H9 (cell line): ENCODE data around the gene SYDE2. TPM values are rescaled to one million over a fixed set of nuclear protein-coding genes. Genes with fewer than 3 reads are reported as not detected.

Experiments used
- DNase-seq: peaks from one replicate; pipeline ENCODE4 v3.0.0-alpha.2; 2017
- H2AFZ ChIP-seq: one replicate; pipeline ENCODE4 v1.6.1; 2013; ENCODE audit warnings: mild to moderate bottlenecking, low read length, control low read depth, moderate library complexity
- H2AK5ac ChIP-seq: 2 replicates; pipeline ENCODE4 v1.6.1; 2013; ENCODE audit warnings: low read length, control low read depth, mixed read lengths; ENCODE audit not compliant: insufficient read length
- H2BK120ac ChIP-seq: one replicate; pipeline ENCODE4 v1.6.1; 2013; ENCODE audit warnings: low read depth, mild to moderate bottlenecking, low read length, control low read depth, inconsistent platforms; ENCODE audit not compliant: poor library complexity, severe bottlenecking
- H2BK12ac ChIP-seq: 2 replicates; pipeline ENCODE4 v1.6.1; 2013; ENCODE audit warnings: low read length, control low read depth, mixed read lengths, low read depth; ENCODE audit not compliant: insufficient read length
- H2BK15ac ChIP-seq: 2 replicates; pipeline ENCODE4 v1.6.1; 2013; ENCODE audit warnings: low read depth, low read length, control low read depth
- H2BK20ac ChIP-seq: one replicate; pipeline ENCODE4 v1.6.1; 2013; ENCODE audit warnings: low read depth, mild to moderate bottlenecking, low read length, control low read depth, inconsistent platforms; ENCODE audit not compliant: poor library complexity, severe bottlenecking
- H2BK5ac ChIP-seq: 2 replicates; pipeline ENCODE4 v1.6.1; 2013; ENCODE audit warnings: low read length, control low read depth, mixed read lengths; ENCODE audit not compliant: insufficient read length
- H3K14ac ChIP-seq: 2 replicates; pipeline ENCODE4 v1.6.1; 2013; ENCODE audit warnings: low read length, control low read depth; ENCODE audit not compliant: insufficient read depth
- H3K18ac ChIP-seq: 2 replicates; pipeline ENCODE4 v1.6.1; 2013; ENCODE audit warnings: low read depth, mild to moderate bottlenecking, mixed read lengths, low read length, control low read depth; ENCODE audit not compliant: insufficient read length
- H3K23ac ChIP-seq: 2 replicates; pipeline ENCODE4 v1.6.1; 2013; ENCODE audit warnings: low read length, control low read depth, mixed read lengths, low read depth; ENCODE audit not compliant: insufficient read length
- H3K23me2 ChIP-seq: 2 replicates; pipeline ENCODE4 v1.6.1; 2013; ENCODE audit warnings: low read depth, mild to moderate bottlenecking, mixed read lengths, low read length, control low read depth; ENCODE audit not compliant: insufficient read length, poor library complexity, severe bottlenecking
- H3K27ac ChIP-seq: 2 replicates; pipeline ENCODE4 v1.5.1; 2013; ENCODE audit warnings: low read length, control low read depth, mixed read lengths, low read depth; ENCODE audit not compliant: insufficient read length
- H3K27me3 ChIP-seq: 2 replicates; pipeline ENCODE4 v1.6.1; 2013; ENCODE audit warnings: low read length, control low read depth, inconsistent platforms; ENCODE audit not compliant: insufficient read depth
- H3K4ac ChIP-seq: 2 replicates; pipeline ENCODE4 v1.6.1; 2013; ENCODE audit warnings: low read depth, mild to moderate bottlenecking, control low read depth, inconsistent platforms, low read length, moderate library complexity
- H3K4me1 ChIP-seq: 2 replicates; pipeline ENCODE4 v1.6.1; 2013; ENCODE audit warnings: low read length, control low read depth, inconsistent platforms; ENCODE audit not compliant: insufficient read depth
- H3K4me2 ChIP-seq: 2 replicates; pipeline ENCODE4 v1.6.1; 2013; ENCODE audit warnings: low read length, control low read depth, mixed read lengths; ENCODE audit not compliant: insufficient read length, insufficient read depth
- H3K56ac ChIP-seq: 2 replicates; pipeline ENCODE4 v1.6.1; 2013; ENCODE audit warnings: low read depth, mild to moderate bottlenecking, mixed read lengths, low read length, control low read depth; ENCODE audit not compliant: insufficient read length
- H3K79me1 ChIP-seq: 2 replicates; pipeline ENCODE4 v1.6.1; 2013; ENCODE audit warnings: low read depth, mild to moderate bottlenecking, moderate library complexity, low read length, control low read depth, inconsistent platforms; ENCODE audit not compliant: insufficient read depth, poor library complexity, severe bottlenecking
- H3K79me2 ChIP-seq: 2 replicates; pipeline ENCODE4 v1.6.1; 2013; ENCODE audit warnings: low read length, control low read depth, inconsistent platforms; ENCODE audit not compliant: insufficient read depth
- H3K9ac ChIP-seq: 2 replicates; pipeline ENCODE4 v1.6.1; 2013; ENCODE audit warnings: low read length, control low read depth, mixed read lengths; ENCODE audit not compliant: insufficient read length; ENCODE audit errors: extremely low read depth
- H3K9me3 ChIP-seq: one replicate; pipeline ENCODE4 v1.6.1; 2013; ENCODE audit warnings: low read depth, low read length, inconsistent platforms; ENCODE audit not compliant: control insufficient read depth
- H3T11ph ChIP-seq: one replicate; pipeline ENCODE4 v1.6.1; 2013; ENCODE audit warnings: mild to moderate bottlenecking, low read length, control low read depth, inconsistent platforms
- H4K20me1 ChIP-seq: one replicate; pipeline ENCODE4 v1.6.1; 2013; ENCODE audit not compliant: control insufficient read depth, insufficient read length, insufficient read depth
- H4K5ac ChIP-seq: 2 replicates; pipeline ENCODE4 v1.6.1; 2013; ENCODE audit warnings: low read depth, mild to moderate bottlenecking, mixed read lengths, low read length, control low read depth; ENCODE audit not compliant: insufficient read length
- H4K8ac ChIP-seq: replicated peaks from 2 replicates; pipeline ENCODE4 v1.6.1; 2013; ENCODE audit warnings: low read length, control low read depth, mixed read lengths, low read depth; ENCODE audit not compliant: insufficient read length
- H4K91ac ChIP-seq: 2 replicates; pipeline ENCODE4 v1.6.1; 2013; ENCODE audit warnings: low read depth, mild to moderate bottlenecking, moderate library complexity, mixed read lengths, low read length, control low read depth; ENCODE audit not compliant: insufficient read length
- H3K27ac Mint-ChIP-seq, 3 experiments: 2 replicates in 2 of 3; 3 replicates in 1 of 3; pipeline ENCODE4 v1.8.0; 2020 to 2021; ENCODE audit warnings: mixed read lengths in 3 of 3, mild to moderate bottlenecking in 1 of 3, moderate library complexity in 1 of 3
- H3K27me3 Mint-ChIP-seq: 2 replicates; pipeline ENCODE4 v1.8.0; 2021; ENCODE audit warnings: low read depth, mild to moderate bottlenecking, moderate library complexity, mixed read lengths
- H3K36me3 Mint-ChIP-seq, 3 experiments: 2 replicates in 2 of 3; 3 replicates in 1 of 3; pipeline ENCODE4 v1.8.0; 2020 to 2021; ENCODE audit warnings: low read depth in 3 of 3, mixed read lengths in 3 of 3; ENCODE audit not compliant: insufficient read depth in 1 of 3
- H3K4me1 Mint-ChIP-seq, 2 experiments: 2 replicates each; pipeline ENCODE4 v1.8.0; 2020; ENCODE audit warnings: mixed read lengths in 2 of 2
- H3K4me3 Mint-ChIP-seq, 2 experiments: 2 replicates in 1 of 2; 3 replicates in 1 of 2; pipeline ENCODE4 v1.8.0; 2020 to 2021; ENCODE audit warnings: mild to moderate bottlenecking in 2 of 2, mixed read lengths in 2 of 2, moderate library complexity in 1 of 2
- H3K9me3 Mint-ChIP-seq, 2 experiments: 2 replicates in 1 of 2; 3 replicates in 1 of 2; pipeline ENCODE4 v1.8.0; 2020; ENCODE audit warnings: mild to moderate bottlenecking in 2 of 2, mixed read lengths in 2 of 2, moderate library complexity in 1 of 2
- CTCF ChIP-seq: fragments of 200-600 bp; sonication (generic); conservative IDR thresholded peaks from 3 replicates; pipeline ENCODE4 v1.8.0; 2021; ENCODE audit warnings: antibody characterized with exemption, mild to moderate bottlenecking
- WGBS: extraction: QIAGEN DNeasy Blood & Tissue Kit; methylation state at CpG from one replicate; pipeline ENCODE4 v1.1.7; 2013; ENCODE audit warnings: missing lambda C conversion rate, low lambda C conversion rate, mixed read lengths; ENCODE audit not compliant: insufficient read length; ENCODE audit errors: extremely low coverage; 5-methylcytosine and 5-hydroxymethylcytosine counted together
- total RNA-seq: library from RNA; stranded (reverse); gene quantifications from 2 replicates; pipeline ENCODE4 v1.2.1, GENCODE V29; 2021

The SYDE2 gene
- total RNA-seq, 1 experiment from 2014 or later, result 12.4 TPM

GRCh38 chr1:85245891-85246290 lies 45.1 kb upstream of the SYDE2 start:
- H4K20me1 ChIP-seq, result no peaks in the 10 kb centered on the region

More at GRCh38 chr1:85245891-85246290, 45.1 kb upstream of the SYDE2 start:
- no peaks in the 10 kb centered on the region for H3K9me3 ChIP-seq
- no peak overlapping the region for H3K4ac ChIP-seq
- Mint-ChIP-seq H3K27me3 (no peaks in the 10 kb centered on the region), H3K27ac (no peak overlapping the region), H3K4me3 (no peak overlapping the region), H3K36me3 (peaks cover 19 to 27% (median 20%) of the 10 kb centered on the region in 3 experiments), H3K9me3 (peaks cover 17 to 19% of the 10 kb centered on the region in 2 experiments), H3K4me1 (peaks cover 14 to 17% of the 10 kb centered on the region in 2 experiments)
- no peak overlapping the region for H3K23ac ChIP-seq
- H3K79me1 ChIP-seq, result no peaks in the 10 kb centered on the region
- H3K4me2 ChIP-seq, result no peak overlapping the region
- no peak overlapping the region for H2BK20ac ChIP-seq
- no peak overlapping the region for H3T11ph ChIP-seq
- no peak overlapping the region for H3K27ac ChIP-seq
- no peaks in the 10 kb centered on the region; the same call in 1 of the 2 replicates for H3K4me1 ChIP-seq
- H2BK5ac ChIP-seq, result no peak overlapping the region
- H3K9ac ChIP-seq, result no peak overlapping the region
- no peak overlapping the region for H3K56ac ChIP-seq
- no peaks in the 10 kb centered on the region for H3K79me2 ChIP-seq
- DNase-seq, result no peak
- H2AFZ ChIP-seq, result no peak overlapping the region
- no peak overlapping the region for H2AK5ac ChIP-seq
- H4K91ac ChIP-seq, result no peak overlapping the region
- H2BK12ac ChIP-seq, result no peak overlapping the region
- H3K18ac ChIP-seq, result no peak overlapping the region
- H3K23me2 ChIP-seq, result no peaks in the 10 kb centered on the region
- H4K8ac ChIP-seq, result no peak overlapping the region
- H4K5ac ChIP-seq, result no peak overlapping the region
- no peak for TF ChIP-seq CTCF
- H2BK15ac ChIP-seq, result no peak overlapping the region
- H3K14ac ChIP-seq, result no peak overlapping the region
- no CpG with 5 or more reads among the region's 1 CpG for WGBS
- H3K27me3 ChIP-seq, result no peaks in the 10 kb centered on the region
- H2BK120ac ChIP-seq, result no peak overlapping the region
